ENCODE data around the gene SLC9A9.
"Not testable (repeated sequence)": the region's sequence is repeated elsewhere in the genome, so short reads cannot be mapped to it uniquely, and the experiment has no call there.

The SLC9A9 gene

DNA sequence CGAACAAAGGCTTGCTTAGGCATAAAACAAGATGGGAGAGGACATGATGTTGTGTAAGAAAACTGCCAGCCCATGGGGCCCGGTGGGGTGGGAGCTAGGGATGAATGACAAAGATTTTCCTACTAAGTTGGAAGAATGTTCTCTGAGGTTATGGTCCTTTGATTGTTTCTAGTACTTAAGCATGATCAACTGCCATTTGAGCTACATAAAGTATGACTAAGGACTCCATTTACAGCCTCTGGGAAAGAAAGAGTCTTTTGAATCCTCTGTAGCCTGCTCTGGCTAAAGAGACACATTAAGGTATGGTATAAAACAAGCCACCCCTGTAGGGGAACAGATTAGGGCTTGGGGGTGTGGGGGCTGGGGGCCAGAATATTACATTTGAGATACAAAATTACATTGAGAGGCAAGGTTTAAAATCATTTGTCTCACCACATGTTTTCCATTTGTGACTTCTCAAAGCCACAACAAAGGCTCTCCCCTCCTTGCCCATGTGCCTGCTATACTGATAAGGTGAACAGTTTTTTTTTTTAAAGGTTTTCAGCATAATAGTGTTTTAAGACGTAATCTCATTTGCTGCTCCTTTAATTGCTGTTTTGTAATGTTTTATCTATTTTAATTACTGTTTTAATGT, 405.3 kb downstream of the SLC9A9 start:
- DNase-seq (ENCODE audit: low read depth): no peak
- no peak overlapping the region for H3K4me3 ChIP-seq (ENCODE audit: control insufficient read depth, low read depth, low read length)
- TF ChIP-seq, protein P1, sequence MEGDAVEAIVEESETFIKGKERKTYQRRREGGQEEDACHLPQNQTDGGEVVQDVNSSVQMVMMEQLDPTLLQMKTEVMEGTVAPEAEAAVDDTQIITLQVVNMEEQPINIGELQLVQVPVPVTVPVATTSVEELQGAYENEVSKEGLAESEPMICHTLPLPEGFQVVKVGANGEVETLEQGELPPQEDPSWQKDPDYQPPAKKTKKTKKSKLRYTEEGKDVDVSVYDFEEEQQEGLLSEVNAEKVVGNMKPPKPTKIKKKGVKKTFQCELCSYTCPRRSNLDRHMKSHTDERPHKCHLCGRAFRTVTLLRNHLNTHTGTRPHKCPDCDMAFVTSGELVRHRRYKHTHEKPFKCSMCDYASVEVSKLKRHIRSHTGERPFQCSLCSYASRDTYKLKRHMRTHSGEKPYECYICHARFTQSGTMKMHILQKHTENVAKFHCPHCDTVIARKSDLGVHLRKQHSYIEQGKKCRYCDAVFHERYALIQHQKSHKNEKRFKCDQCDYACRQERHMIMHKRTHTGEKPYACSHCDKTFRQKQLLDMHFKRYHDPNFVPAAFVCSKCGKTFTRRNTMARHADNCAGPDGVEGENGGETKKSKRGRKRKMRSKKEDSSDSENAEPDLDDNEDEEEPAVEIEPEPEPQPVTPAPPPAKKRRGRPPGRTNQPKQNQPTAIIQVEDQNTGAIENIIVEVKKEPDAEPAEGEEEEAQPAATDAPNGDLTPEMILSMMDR (IDR thresholded peaks at IDR 0.05; ENCODE audit: control insufficient read depth, insufficient read depth, low read depth, low read length, missing control alignments): no peak

DNA sequence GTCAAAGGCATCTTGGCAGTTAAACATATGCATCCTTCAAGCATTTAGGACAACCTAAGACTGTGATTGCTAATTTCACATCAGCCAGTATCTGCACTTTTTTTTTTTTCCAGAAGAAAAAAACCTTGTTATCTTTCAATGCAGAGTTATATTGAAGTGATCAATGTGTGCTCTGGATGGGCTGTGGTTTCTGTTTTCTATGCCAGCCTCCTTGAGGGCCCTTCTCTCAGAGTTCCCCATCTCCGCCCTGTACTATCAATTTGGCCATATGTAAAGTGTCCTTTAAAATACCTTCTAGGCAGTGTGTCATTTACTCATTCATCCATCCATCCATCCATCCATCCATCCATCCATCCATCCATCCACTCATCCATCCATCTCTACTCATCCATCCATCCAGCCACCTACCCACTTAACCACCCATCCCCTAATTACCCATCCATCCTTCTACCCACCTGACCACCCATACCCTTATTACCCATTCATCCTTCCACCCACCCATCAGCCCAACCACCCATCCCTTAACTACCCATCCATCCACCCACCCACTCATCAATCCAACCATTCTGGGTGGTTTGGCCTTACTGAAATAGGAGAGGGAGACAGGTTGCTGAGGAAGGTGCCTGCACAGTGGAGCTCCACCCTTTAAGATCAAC, 406.6 kb downstream of the SLC9A9 start:
- no peak for DNase-seq (ENCODE audit: low read depth)
- TF ChIP-seq, protein P1 (IDR thresholded peaks at IDR 0.05; ENCODE audit: control insufficient read depth, insufficient read depth, low read depth, low read length, missing control alignments): no peak
- no peak overlapping the region for H3K4me3 ChIP-seq (ENCODE audit: control insufficient read depth, low read depth, low read length)

DNA sequence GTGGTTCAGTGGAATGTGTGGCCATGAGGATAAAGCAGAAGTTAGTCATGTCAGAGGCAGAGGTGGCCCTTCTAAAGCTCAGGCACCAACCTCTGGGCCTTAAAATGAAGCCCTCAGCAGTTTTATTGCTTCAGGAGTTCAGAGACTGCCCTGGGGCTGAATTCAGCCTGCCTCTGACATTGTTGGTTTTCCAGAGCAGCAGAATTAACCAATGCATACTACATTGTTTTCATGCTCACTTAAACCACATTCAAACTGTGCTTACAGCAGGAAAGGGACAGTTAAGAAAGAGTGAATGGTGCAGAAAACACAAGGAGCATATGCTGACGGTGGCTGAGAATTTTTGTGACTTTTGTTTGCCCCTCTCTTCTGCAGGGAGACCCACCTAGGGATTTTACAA, 408.5 kb downstream of the SLC9A9 start:
- TF ChIP-seq, protein P1 (IDR thresholded peaks at IDR 0.05; ENCODE audit: control insufficient read depth, insufficient read depth, low read depth, low read length, missing control alignments): no peak
- H3K4me3 ChIP-seq (ENCODE audit: control insufficient read depth, low read depth, low read length): no peak overlapping the region
- no peak for DNase-seq (ENCODE audit: low read depth)

DNA sequence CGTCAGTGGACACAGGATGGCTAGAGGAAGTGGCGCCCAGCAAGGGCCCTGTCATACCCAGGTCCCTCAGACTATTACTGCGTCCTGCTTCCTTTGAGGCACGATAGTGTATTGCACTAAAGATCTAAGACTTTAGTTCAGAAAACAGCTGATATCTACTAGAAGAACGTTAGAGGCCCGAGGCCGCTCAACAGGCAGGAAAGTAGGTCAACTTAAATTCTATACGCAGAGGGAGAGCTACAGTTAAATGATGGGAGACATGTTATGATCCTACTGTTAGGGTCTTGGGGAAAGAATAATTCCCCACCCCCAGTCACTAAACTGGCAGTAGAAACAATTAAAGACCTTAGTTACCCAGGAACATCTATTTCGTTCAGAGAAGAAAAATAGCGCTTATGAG, 410.9 kb downstream of the SLC9A9 start:
- H3K4me3 ChIP-seq (ENCODE audit: control insufficient read depth, low read depth, low read length): no peak overlapping the region
- DNase-seq (ENCODE audit: low read depth): no peak
- TF ChIP-seq, protein P1 (IDR thresholded peaks at IDR 0.05; ENCODE audit: control insufficient read depth, insufficient read depth, low read depth, low read length, missing control alignments): no peak

DNA sequence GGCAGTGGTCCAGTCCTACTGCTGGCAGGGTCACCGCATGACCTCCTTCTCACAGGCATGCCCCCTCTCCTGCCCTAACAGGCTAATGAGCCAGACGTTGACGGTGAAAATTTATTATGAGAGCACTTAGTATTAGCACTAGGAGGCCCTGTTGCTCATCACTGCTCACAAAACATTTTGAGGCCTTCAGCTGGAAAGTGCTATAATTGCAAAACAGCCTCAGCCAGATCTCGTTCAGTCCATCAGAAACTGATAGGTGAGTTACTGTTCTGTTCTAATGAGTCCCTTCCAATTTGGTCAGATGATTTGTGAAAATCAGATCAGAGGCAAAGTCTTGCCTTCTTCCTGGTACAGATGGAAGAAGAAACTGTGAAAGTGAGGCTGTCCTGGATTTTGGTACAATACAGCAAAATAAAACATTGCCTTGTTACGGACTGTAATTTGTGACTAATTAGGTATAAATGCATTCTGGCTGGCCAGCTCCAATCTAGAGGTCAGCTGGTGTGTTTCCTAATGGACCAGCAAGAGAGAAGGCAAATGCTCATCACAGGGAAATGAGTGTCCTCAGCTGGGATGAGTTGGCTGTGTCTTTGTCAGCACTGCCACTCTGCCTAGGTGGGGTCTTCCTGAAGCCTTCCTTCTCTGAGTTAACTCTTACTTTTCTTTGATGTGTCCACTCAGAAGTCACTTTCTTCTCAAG, 411.9 kb downstream of the SLC9A9 start:
- H3K4me3 ChIP-seq (ENCODE audit: control insufficient read depth, low read depth, low read length): no peak overlapping the region
- TF ChIP-seq, protein P1 (IDR thresholded peaks at IDR 0.05; ENCODE audit: control insufficient read depth, insufficient read depth, low read depth, low read length, missing control alignments): no peak
- no peak for DNase-seq (ENCODE audit: low read depth)

DNA sequence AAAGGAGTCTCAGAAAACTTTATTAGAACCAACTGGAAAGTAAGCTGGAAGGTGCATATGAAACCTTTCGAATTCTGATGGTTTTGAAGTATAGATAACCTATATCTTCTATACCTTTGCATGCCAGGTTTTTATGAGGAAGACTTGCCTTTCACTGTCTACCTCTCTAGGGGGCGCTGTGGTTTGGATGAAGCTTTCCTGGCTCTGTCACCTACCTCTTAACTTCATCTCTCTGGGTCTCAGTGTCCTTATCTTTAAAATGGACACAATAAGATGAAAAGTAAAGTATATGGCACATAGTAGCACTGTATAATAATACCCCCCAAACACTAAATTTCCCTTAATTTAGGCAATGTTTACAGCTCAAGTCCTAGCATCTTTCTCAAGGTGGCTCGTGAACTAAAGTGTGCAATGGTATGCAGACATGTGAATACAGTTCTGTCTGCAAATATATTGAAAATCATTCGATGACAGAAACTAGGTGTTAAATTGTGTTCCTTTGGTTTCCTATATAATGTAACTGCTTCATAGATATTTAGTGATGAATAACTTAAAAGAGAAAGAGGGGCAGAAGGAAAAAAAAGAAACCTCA, 414.4 kb downstream of the SLC9A9 start:
- TF ChIP-seq, protein P1 (IDR thresholded peaks at IDR 0.05; ENCODE audit: control insufficient read depth, insufficient read depth, low read depth, low read length, missing control alignments): peak; percentile 36
- no peak overlapping the region for H3K4me3 ChIP-seq (ENCODE audit: control insufficient read depth, low read depth, low read length)
- no peak for DNase-seq (ENCODE audit: low read depth)

DNA sequence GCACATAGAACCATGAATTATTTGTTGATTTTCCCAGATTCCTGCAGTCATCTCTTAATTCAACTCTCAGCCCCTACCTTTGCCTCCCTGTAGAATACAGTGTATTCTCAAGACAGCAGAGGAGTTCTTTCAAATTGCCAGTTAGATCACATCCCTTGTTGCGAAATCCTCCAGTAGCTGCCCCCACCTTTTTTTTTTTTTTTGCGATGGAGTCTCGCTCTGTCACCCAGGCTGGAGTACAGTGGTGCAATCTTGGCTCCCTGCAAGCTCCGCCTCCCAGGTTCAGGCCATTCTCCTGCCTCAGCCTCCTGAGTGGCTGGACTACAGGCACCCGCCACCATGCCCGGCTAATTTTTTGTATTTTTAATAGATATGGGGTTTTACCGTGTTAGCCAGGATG, 417.0 kb downstream of the SLC9A9 start:
- H3K4me3 ChIP-seq (ENCODE audit: control insufficient read depth, low read depth, low read length); DNase-seq (ENCODE audit: low read depth): not testable (repeated sequence)

Data from AG09309 (cell line).